Lower leg skin (tissue), 3 donors: Measurements from ENCODE around the gene PIEZO2.

Experiments used
- CTCF ChIP-seq, 3 donors: fragments of 450-650 bp; IDR thresholded peaks; one replicate each; pipeline ENCODE4 v1.5.1; 2016; ENCODE audit warnings: antibody characterized with exemption in 3 of 3, mild to moderate bottlenecking in 3 of 3, moderate library complexity in 2 of 3
- POLR2A ChIP-seq, 2 donors: fragments of 450-650 bp; IDR thresholded peaks; one replicate each; pipeline ENCODE4 v1.6.1; 2016 to 2017; ENCODE audit warnings: antibody characterized with exemption in 2 of 2, mild to moderate bottlenecking in 1 of 2, moderate library complexity in 1 of 2

GRCh38 chr18:11119959-11120587, 29.3 kb downstream of the PIEZO2 start:
- TF ChIP-seq CTCF (IDR thresholded peaks at IDR 0.05) (no peak), POLR2A (IDR thresholded peaks at IDR 0.05) (no peak)
